Coronary artery (tissue), 2 donors: ENCODE measurements around the gene ADORA1.
A peak's percentile ranks its signal among the peaks of the same experiment; 100 is the strongest.

Experiments
- DNase-seq: peaks from one replicate; pipeline ENCODE4 v3.0.0-alpha.2; 2017; ENCODE audit warnings: low spot score
- H3K27ac ChIP-seq, 2 donors: fragments of 200-600 bp; sonication (generic); one replicate each; pipeline ENCODE4 v1.5.1; 2016 to 2019
- H3K4me3 ChIP-seq: fragments of 200-600 bp; sonication (generic); 2 replicates; pipeline ENCODE4 v1.5.1; 2016; ENCODE audit warnings: mild to moderate bottlenecking, moderate library complexity
- TF ChIP-seq, protein P1 (sequence below): fragments of 200-600 bp; sonication (generic); IDR thresholded peaks from one replicate; pipeline ENCODE4 v1.5.1; 2019; ENCODE audit warnings: antibody characterized with exemption

Gene ADORA1

DNA sequence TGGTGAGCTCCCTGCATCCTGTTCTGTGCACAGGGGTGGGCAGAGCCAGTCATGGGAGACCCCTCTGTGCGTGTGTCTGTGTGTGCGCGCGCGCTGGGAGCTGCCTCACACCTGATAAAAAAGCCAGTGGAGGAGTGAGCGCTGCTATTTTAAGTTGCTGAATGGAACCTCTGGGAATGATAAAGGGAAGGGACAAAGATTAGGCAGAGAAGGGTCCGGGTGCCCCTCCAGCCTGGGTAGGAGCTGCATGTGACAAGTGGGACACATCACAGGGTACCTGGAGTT is 847 bp downstream of the ADORA1 start:
- Histone ChIP-seq H3K4me3 (peak overlapping the region; percentile 64), H3K27ac (peak overlapping the region in 1 of 2 donors; percentile 33)
- TF ChIP-seq, protein P1, sequence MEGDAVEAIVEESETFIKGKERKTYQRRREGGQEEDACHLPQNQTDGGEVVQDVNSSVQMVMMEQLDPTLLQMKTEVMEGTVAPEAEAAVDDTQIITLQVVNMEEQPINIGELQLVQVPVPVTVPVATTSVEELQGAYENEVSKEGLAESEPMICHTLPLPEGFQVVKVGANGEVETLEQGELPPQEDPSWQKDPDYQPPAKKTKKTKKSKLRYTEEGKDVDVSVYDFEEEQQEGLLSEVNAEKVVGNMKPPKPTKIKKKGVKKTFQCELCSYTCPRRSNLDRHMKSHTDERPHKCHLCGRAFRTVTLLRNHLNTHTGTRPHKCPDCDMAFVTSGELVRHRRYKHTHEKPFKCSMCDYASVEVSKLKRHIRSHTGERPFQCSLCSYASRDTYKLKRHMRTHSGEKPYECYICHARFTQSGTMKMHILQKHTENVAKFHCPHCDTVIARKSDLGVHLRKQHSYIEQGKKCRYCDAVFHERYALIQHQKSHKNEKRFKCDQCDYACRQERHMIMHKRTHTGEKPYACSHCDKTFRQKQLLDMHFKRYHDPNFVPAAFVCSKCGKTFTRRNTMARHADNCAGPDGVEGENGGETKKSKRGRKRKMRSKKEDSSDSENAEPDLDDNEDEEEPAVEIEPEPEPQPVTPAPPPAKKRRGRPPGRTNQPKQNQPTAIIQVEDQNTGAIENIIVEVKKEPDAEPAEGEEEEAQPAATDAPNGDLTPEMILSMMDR, result no peak
- DNase-seq, result no peak

DNA sequence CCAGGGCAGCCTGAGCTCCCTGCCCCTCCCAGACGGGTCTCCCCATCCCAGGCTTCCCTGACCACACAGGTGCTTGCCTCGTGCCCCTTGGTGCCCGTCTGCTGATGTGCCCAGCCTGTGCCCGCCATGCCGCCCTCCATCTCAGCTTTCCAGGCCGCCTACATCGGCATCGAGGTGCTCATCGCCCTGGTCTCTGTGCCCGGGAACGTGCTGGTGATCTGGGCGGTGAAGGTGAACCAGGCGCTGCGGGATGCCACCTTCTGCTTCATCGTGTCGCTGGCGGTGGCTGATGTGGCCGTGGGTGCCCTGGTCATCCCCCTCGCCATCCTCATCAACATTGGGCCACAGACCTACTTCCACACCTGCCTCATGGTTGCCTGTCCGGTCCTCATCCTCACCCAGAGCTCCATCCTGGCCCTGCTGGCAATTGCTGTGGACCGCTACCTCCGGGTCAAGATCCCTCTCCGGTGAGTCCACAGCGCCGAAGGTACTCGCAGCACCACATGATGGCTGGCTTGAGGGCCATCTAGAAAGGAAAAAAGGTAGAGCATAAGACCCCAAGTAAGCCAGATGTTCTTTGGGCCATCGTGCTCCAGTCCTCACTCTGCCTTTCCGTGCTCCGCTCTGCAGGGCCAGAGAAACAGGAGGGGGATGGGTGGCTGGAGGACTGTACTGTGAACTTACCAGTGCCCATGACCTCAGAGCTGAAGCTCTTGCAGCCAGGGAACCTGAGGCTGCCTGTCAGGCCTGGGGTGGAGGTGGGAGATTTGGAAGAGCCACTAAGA is 1.4 kb downstream of the ADORA1 start:
- H3K4me3 ChIP-seq, result peak overlapping the region; percentile 64
- DNase-seq, result peak; percentile 33
- TF ChIP-seq, protein P1, result no peak
- no peak overlapping the region for H3K27ac ChIP-seq

DNA sequence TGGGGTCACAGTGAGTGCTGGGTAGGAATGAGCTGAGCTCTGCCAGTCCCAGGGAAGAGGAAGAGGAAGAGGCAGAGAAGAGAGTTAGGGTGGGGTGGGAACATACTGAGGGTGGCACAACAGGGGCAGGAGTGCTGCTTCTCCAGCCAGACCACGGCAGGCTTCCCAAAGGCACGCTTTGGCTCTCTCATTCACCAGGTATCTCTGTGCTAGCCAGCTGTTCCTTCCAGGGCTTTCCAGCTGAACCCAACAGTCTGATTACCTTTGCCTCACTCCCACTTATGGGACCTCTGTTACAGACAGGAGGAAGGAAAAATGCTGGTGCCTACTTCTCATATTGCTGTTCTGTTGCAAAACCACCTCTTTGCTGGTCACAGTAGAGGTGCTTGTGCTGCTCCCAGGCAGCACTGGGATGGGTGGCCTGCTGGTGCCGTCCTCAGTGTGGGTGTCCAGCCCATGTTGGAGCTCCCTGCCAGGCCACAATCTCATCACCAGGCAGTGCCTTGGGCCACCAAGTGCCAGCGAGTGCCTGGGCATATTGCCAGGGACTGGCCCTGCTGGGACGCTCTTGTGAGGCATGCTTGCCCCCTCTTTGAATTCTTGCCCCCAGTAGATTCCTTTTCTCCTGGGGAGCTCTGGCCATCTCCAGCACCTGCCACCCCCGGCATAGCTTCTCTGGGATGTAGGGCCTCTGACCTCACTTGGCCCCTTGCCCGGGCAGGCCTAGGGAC is 2.1 kb downstream of the ADORA1 start:
- no peak overlapping the region for H3K27ac ChIP-seq
- no peak overlapping the region for H3K4me3 ChIP-seq
- peak; percentile 75 for DNase-seq
- TF ChIP-seq, protein P1, result no peak

DNA sequence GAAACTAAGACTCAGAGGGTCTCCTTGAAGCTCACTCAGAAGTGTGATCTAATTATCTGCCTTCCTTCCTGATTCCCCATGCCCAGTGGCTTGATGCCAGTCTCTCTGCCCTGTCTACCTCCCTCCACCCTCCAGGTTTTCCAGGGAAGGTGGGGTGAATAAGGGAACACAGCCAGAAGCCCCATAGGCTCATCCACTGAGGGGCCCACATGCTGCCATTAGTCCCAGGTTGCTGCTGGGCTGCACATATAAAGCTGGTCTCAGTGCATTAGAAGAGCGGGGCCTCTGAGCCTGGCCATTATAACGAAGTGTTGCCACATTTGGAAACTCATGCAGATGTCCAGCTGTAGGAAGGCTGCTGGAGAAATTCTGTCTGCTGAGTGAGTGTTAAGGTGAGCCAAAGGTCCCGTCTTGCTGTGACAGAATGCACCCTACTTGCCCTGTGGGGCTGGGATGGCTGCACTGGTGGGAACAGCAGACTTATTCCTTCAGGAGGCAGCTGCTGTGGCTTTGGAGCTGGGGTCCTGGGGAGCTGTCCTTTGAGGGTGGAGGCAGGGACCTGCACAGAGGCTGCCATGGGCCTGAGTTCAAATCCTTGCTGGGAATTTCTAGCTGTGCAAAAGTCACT is 2.9 kb downstream of the ADORA1 start:
- DNase-seq, result peak; percentile 21
- TF ChIP-seq, protein P1, result no peak
- H3K4me3 ChIP-seq, result no peak overlapping the region
- no peak overlapping the region for H3K27ac ChIP-seq

DNA sequence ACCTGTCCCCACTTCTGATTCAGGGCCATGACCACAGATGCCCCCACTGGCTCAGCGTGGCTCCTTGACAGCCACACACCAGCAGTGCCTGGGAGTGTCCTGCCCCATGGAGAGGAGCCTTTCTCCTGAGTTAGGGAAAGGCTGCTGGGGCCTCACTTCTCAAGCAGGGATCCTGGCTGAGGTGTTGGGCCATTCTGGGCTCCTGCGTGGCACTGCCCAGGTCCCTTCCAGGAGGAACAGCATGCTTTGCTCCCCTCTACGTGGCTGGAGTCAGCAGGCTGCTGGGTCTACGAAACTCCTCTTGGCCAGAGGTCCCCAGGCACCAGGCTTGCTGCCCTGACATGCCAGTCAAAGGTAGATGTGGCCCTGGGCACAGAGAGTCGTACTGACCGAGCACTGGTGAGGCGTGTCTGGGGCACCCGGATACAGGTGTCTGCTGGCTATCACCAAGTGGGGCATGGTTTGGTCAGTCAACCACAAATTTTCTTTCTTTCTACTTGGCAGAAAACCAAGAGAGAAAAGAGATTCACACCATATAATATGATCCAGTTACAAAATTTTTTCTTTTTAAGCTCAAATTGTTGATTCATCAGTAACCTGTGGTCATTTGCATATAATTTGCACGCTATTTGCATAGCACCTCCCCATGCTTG is 4.1 kb downstream of the ADORA1 start:
- DNase-seq, result no peak
- TF ChIP-seq, protein P1, result no peak
- H3K27ac ChIP-seq, result no peak overlapping the region
- no peak overlapping the region for H3K4me3 ChIP-seq

DNA sequence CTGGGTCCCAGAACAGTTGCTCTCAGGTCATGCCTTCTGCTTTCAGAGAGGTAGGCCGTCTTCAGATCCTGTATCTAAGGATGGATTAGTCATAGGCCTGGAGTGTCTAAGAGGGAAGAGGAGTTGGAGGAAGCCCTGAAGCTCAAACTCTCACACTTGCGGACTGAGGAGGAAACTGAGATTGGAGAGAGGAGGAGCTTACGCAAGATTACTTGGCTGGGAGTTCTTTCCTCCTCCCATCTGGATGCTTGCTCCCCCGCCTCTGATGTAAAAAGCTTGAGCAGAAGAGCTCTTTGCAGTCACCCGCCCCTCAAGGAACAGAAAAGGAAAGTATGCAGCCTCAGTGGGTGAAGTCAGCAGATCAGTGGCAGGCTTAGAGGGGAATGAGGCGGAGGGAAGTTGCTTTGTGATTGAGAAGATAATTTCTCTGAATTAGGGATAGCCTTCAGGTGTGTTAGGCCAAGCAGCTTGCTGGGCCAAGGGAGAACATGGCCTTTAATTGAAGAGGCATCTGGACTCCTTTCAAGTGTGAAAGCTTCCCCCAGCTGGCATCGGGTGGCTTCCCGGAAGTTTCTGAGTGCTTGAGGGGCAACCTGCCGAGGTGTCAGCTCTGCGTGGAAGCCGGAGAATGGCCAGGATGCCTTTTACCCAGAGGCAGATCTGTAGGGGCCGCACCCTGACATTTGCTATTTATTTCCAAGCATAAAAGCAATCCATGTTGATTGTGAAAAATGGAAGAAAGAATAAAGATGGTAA is 6.6 kb downstream of the ADORA1 start:
- no peak for DNase-seq
- TF ChIP-seq, protein P1, result no peak
- peak overlapping the region in 1 of 2 donors; percentile 55 for H3K27ac ChIP-seq
- no peak overlapping the region for H3K4me3 ChIP-seq
